ENCODE measurements around the gene MUC5B. TPM values are rescaled to one million over a fixed set of nuclear protein-coding genes. Genes with fewer than 3 reads are reported as not detected.

The MUC5B gene
- total and polyA plus RNA-seq, 2 donors (not counting 1 experiment from before 2014, with no cell fraction given), result not detected

DNA sequence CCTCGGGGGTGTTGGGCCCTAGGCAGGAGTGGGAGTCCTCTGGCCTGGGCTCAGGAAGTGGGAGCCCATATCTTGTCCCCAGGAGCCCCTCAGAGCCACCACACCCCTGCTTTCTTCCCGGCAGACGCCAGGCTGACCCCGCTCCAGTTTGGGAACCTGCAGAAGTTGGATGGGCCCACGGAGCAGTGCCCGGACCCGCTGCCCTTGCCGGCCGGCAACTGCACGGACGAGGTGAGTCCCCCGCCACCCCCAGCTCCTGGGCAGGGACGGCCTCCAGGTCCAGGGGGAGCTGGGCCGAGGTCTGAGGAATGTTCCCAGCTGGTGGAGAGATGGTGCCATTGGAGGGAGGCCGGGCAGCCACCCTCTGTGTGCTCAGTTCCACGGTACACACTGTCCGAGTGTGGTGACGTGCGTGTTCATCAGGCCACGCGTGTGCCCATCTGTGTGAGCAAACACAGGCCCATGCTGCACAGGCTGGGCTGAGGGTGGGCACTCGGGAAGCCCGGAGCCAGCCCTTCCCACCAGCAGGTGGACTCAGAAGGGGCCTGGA lies 4.8 kb downstream of the MUC5B start:
- no peaks in the 10 kb centered on the region for H3K9me3 ChIP-seq (ENCODE audit: control extremely low read depth in 1 of 3, control insufficient read depth in 2 of 3, insufficient read depth in 1 of 3, low read length in 2 of 3)
- ATAC-seq (ENCODE audit: low read depth), result no peak
- CTCF ChIA-PET, result no interaction called here
- no peak overlapping the region for H2AFZ ChIP-seq (ENCODE audit: insufficient read depth, low read depth, low read length, poor library complexity, severe bottlenecking)
- DNase-seq, result no peak
- intact Hi-C loops (cut with micrococcal nuclease), result no loop called here
- no peak overlapping the region for H3K4me2 ChIP-seq (replicated peaks; ENCODE audit: low read depth, low read length, poor library complexity, severe bottlenecking)
- peaks cover 0 to 2% (median 0%) of the 10 kb centered on the region in 4 experiments for H3K27me3 ChIP-seq (replicated peaks in 1 of 4; ENCODE audit: control extremely low read depth in 1 of 4, control insufficient read depth in 3 of 4, insufficient read depth in 4 of 4, low read length in 3 of 4)
- no peak overlapping the region for H3K9ac ChIP-seq (ENCODE audit: low read length)
- 88% methylated on average over 23 of the region's 23 CpGs for WGBS (ENCODE audit: insufficient coverage)
- no peak overlapping the region for H3K27ac ChIP-seq (ENCODE audit: low read length in 2 of 2)
- no peaks in the 10 kb centered on the region for H4K20me1 ChIP-seq (ENCODE audit: control insufficient read depth, insufficient read depth, low read length, poor library complexity, severe bottlenecking)
- H3K27me3 Mint-ChIP-seq, result peaks cover 3% of the 10 kb centered on the region
- no peaks in the 10 kb centered on the region for H3K79me2 ChIP-seq (ENCODE audit: control insufficient read depth, insufficient read depth, low read length)
- TF ChIP-seq EZH2 (IDR thresholded peaks at IDR 0.05; ENCODE audit: borderline replicate concordance, insufficient read depth, low read depth, low read length, poor library complexity, severe bottlenecking), result no peak
- TF ChIP-seq, protein P1, sequence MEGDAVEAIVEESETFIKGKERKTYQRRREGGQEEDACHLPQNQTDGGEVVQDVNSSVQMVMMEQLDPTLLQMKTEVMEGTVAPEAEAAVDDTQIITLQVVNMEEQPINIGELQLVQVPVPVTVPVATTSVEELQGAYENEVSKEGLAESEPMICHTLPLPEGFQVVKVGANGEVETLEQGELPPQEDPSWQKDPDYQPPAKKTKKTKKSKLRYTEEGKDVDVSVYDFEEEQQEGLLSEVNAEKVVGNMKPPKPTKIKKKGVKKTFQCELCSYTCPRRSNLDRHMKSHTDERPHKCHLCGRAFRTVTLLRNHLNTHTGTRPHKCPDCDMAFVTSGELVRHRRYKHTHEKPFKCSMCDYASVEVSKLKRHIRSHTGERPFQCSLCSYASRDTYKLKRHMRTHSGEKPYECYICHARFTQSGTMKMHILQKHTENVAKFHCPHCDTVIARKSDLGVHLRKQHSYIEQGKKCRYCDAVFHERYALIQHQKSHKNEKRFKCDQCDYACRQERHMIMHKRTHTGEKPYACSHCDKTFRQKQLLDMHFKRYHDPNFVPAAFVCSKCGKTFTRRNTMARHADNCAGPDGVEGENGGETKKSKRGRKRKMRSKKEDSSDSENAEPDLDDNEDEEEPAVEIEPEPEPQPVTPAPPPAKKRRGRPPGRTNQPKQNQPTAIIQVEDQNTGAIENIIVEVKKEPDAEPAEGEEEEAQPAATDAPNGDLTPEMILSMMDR (IDR thresholded peaks at IDR 0.05), result no peak
- H3K4me3 Mint-ChIP-seq, result no peak overlapping the region
- H3K4me1 ChIP-seq (ENCODE audit: control insufficient read depth in 2 of 2, insufficient read depth in 2 of 2, low read length in 2 of 2), result no peaks in the 10 kb centered on the region
- no peak overlapping the region for H3K4me3 ChIP-seq (ENCODE audit: control extremely low read depth in 1 of 5, extremely low read depth in 1 of 5, insufficient read depth in 1 of 5, low read depth in 2 of 5, low read length in 4 of 5)
- H3K36me3 ChIP-seq (replicated peaks in 1 of 2; ENCODE audit: control extremely low read depth in 1 of 2, control insufficient read depth in 1 of 2, extremely low read depth in 1 of 2, insufficient read depth in 2 of 2, low read length in 1 of 2), result no peaks in the 10 kb centered on the region
- no peak overlapping the region for H3K27ac Mint-ChIP-seq
- H3K9me3 Mint-ChIP-seq (ENCODE audit: insufficient read depth), result no peaks in the 10 kb centered on the region
- POLR2A ChIA-PET, result no interaction called here
- H3K4me1 Mint-ChIP-seq, result no peaks in the 10 kb centered on the region

DNA sequence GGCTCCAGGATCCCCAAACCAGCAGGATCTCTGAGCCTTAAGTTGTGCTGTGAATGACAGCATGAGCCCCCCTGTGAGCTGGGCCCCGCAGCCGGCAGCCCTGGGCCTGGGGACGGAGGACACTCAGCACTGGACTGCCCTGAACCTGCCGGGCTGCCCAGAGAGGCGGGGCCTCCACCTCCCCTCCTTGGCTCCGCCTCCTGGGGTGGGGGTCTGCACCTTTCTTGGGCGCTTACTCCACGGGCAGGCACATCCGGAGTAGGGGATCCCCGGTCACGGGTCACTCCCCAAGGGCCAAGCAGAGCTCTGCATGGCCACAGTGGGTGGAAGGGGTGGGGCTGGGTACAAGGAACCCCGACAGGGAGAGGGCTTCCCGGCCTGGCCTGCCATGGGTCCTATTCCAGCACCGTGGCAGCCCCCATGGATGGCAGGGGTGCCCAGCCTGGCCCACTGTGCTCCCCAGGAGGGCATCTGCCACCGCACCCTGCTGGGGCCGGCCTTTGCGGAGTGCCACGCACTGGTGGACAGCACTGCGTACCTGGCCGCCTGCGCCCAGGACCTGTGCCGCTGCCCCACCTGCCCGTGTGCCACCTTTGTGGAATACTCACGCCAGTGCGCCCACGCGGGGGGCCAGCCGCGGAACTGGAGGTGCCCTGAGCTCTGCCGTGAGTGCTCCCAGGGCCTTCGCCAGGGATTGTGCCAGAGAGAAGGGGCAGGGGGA lies 5.4 kb downstream of the MUC5B start:
- Mint-ChIP-seq H3K4me3 (no peak overlapping the region), H3K27me3 (peaks cover 3% of the 10 kb centered on the region), H3K27ac (no peak overlapping the region), H3K4me1 (no peaks in the 10 kb centered on the region), H3K9me3 (ENCODE audit: insufficient read depth) (no peaks in the 10 kb centered on the region)
- no peak for DNase-seq
- Histone ChIP-seq H3K27ac (ENCODE audit: low read length in 2 of 2) (no peak overlapping the region), H3K79me2 (ENCODE audit: control insufficient read depth, insufficient read depth, low read length) (no peaks in the 10 kb centered on the region), H3K4me1 (ENCODE audit: control insufficient read depth in 2 of 2, insufficient read depth in 2 of 2, low read length in 2 of 2) (no peaks in the 10 kb centered on the region), H2AFZ (ENCODE audit: insufficient read depth, low read depth, low read length, poor library complexity, severe bottlenecking) (no peak overlapping the region), H3K4me3 (ENCODE audit: control extremely low read depth in 1 of 5, extremely low read depth in 1 of 5, insufficient read depth in 1 of 5, low read depth in 2 of 5, low read length in 4 of 5) (no peak overlapping the region), H4K20me1 (ENCODE audit: control insufficient read depth, insufficient read depth, low read length, poor library complexity, severe bottlenecking) (no peaks in the 10 kb centered on the region), H3K36me3 (replicated peaks in 1 of 2; ENCODE audit: control extremely low read depth in 1 of 2, control insufficient read depth in 1 of 2, extremely low read depth in 1 of 2, insufficient read depth in 2 of 2, low read length in 1 of 2) (no peaks in the 10 kb centered on the region), H3K27me3 (replicated peaks in 1 of 4; ENCODE audit: control extremely low read depth in 1 of 4, control insufficient read depth in 3 of 4, insufficient read depth in 4 of 4, low read length in 3 of 4) (no peaks in the 10 kb centered on the region), H3K9ac (ENCODE audit: low read length) (no peak overlapping the region), H3K9me3 (ENCODE audit: control extremely low read depth in 1 of 3, control insufficient read depth in 2 of 3, insufficient read depth in 1 of 3, low read length in 2 of 3) (no peaks in the 10 kb centered on the region), H3K4me2 (replicated peaks; ENCODE audit: low read depth, low read length, poor library complexity, severe bottlenecking) (no peak overlapping the region)
- WGBS (ENCODE audit: insufficient coverage), result 89% methylated on average over 25 of the region's 31 CpGs
- ATAC-seq (ENCODE audit: low read depth), result no peak
- ChIA-PET CTCF (no interaction called here), POLR2A (no interaction called here)
- TF ChIP-seq, protein P1 (IDR thresholded peaks at IDR 0.05), result no peak
- TF ChIP-seq EZH2 (IDR thresholded peaks at IDR 0.05; ENCODE audit: borderline replicate concordance, insufficient read depth, low read depth, low read length, poor library complexity, severe bottlenecking), result no peak
- intact Hi-C loops (cut with micrococcal nuclease), result no loop called here

Measured in B cell (primary cell).